Activated gamma-delta T cell treated with Interleukin-2 at 50 U/mL for 16 hours (primary cell): ENCODE results near the gene HCFC1R1.

ENCODE experiments used
- DNase-seq: peaks from one replicate; pipeline ENCODE4 v3.0.0-alpha.2; 2020

Gene HCFC1R1

DNA sequence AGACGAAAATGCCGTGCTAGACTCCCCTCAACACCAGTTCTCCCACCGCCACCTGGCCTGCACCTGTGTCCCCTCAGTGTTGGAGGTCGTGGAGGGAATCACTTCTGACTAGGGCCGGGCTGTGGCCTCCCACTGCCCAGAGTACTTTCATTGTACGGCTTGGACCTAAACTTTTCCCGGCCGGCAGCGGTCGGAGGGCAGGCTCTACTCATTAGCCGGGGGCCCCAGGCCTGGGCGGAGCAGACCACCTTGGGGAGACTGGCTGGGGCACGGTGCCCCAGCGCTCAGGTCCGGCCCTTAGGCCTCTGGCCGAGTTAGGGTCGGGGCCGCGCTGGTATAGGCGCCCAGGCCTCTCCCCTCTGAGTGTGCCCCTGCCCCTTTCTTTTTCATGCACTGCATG is 6.4 kb downstream of the HCFC1R1 start:
- no peak for DNase-seq

GRCh38 chr16:3015865-3016521 is 7.7 kb downstream of the HCFC1R1 start:
- no peak for DNase-seq

GRCh38 chr16:3014971-3015370 is 8.8 kb downstream of the HCFC1R1 start:
- DNase-seq, result no peak

DNA sequence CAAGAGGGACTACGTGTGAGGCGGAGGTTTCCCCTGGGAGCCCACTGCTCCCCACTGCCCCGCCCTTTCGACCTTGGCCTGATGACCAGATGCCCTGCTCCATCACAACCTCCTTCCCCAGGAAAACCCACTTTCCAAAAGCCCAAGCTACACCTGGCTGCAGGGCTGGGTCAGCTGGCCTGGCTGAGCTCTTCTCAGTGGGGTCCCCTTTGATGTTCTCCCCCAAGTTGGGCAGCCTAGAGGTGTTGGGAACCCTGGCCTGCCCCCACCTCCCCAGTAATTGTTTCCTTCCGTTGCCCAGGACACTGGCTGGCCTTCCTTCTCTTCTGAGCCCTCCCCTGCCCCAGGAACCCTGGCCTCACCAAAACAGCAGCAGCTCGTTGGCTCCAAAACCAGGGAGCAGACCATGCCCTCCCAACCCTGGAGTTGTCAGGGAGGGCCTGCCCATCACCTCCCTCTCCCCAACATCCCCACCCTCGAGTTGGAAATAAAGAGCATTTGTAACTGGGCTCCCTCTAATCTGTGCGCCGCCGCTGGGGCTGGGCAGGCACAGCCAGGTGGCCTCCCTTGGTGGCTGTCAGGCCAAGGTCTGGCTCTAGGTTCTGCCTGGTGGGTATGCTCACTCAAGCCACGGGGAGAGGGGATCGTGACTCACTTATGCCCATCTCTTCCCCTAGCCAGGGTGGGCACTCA is 9.6 kb downstream of the HCFC1R1 start:
- DNase-seq, result no peak

DNA sequence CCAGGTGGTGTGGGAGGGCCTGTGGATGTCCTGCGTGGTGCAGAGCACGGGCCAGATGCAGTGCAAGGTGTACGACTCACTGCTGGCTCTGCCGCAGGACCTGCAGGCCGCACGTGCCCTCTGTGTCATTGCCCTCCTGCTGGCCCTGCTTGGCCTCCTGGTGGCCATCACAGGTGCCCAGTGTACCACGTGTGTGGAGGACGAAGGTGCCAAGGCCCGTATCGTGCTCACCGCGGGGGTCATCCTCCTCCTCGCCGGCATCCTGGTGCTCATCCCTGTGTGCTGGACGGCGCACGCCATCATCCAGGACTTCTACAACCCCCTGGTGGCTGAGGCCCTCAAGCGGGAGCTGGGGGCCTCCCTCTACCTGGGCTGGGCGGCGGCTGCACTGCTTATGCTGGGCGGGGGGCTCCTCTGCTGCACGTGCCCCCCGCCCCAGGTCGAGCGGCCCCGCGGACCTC is 10.2 kb downstream of the HCFC1R1 start:
- no peak for DNase-seq

DNA sequence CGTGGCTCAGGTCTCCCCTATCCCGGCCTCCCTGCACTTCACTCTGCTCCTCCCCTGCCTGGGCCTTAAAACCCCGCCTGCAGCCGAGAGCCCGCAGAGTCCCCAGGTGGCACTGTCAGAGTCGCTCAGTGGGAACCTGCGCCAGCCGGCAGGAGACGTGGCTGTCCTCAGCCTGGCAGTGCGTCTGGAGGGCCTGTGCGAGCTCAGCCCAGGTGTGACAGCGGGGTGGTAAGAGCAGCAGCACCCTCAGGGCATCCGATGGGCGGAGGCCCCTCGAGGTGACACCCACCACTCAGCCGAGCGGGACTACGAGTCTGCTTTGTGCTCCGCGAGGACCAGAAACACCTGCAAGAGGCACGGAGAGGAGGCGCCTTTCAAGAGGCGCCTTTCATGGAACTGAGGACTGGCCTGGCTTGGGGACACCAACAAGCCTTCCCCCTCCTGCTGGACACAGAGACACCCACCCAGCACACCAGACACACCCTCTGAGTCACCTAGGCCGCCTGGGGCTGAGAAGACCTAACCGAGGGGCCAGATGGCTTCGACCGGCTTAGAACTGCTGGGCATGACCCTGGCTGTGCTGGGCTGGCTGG is 10.8 kb downstream of the HCFC1R1 start, which contains the start of gene CLDN9:
CLDN9 (plus strand) TSS at position 96 of the 593 bp plus-strand sequence; CDS start at position 536, 440 bp downstream.
- no peak for DNase-seq

DNA sequence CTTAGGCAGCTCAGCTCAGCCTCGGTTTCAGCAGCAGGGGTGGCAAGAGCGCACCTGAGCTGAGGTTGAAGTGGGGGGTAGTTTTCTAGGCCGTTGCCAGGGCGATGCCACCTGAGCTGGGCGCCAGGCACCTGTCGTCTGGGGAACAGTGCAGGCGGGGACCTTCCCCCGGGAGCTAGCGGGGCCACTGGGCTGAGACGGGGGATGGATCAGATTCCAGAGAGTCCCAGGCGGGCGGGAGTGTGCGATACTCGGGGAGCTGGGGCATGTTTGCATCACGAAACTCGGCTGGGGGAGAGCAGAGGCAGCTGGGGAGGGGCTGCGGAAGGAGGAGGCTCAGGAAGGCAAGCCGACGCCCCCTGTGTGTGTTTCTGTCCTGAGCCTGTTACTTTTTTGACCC is 11.5 kb downstream of the HCFC1R1 start:
- DNase-seq, result no peak

DNA sequence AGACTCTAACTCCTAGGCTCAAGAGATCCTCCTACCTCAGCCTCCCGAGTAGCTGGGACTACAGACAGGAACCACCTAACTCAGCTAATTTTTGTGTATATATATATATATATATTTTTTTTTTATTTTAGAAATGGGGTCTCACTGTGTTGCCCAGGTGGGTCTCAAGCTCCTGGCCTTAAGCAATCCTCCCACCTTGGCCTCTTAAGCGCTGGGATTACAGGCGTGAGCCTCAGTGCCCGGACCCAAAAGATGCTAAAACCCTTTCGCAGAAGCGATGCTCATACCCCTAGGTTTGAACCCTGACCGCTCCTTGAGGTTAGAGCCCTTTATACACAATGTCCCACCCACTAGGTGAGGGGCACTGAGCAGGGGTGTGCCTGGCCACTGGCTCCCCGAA is 13.2 kb downstream of the HCFC1R1 start:
- no peak for DNase-seq

- no peak for DNase-seq
These were observed 14.0 kb downstream of the HCFC1R1 start for GRCh38 chr16:3009568-3010390.

- DNase-seq, result no peak
These were observed 15.1 kb downstream of the HCFC1R1 start for GRCh38 chr16:3008690-3009037.

DNA sequence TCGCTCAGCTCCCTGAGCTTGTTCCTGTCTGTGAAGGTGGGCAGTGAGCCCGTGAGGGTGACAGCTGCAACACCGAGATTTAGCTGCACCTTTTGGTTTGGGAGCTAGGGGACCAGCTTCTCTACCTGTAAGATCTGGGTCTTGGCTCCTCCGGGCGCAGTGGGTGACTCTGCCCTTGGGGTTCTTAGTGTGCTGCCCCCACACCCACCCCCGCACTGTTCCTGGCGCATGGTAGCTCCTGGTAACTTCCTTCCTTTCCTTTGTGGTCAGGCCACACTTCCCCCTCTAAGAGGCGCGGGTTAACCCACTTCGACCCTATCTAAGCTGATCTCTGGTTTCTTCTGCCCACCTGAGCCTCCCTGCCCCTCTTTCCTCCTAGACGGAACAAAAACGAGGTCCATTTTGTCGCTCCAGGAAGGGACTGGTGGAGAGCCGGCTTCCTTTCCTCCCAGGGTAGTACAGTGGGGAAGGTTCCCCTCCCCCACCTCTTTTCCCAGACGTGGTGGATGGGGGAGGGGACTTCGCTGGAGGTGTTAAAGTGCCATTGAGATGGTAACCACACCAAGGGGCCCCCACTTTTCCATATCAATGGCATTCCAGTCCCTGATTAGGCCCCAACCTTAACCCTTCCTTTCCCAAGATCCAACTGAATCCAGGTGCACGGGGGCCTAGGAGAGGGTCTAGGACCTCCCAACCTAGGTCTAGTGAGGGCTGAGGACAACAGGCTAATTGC is 15.6 kb downstream of the HCFC1R1 start:
- no peak for DNase-seq

DNA sequence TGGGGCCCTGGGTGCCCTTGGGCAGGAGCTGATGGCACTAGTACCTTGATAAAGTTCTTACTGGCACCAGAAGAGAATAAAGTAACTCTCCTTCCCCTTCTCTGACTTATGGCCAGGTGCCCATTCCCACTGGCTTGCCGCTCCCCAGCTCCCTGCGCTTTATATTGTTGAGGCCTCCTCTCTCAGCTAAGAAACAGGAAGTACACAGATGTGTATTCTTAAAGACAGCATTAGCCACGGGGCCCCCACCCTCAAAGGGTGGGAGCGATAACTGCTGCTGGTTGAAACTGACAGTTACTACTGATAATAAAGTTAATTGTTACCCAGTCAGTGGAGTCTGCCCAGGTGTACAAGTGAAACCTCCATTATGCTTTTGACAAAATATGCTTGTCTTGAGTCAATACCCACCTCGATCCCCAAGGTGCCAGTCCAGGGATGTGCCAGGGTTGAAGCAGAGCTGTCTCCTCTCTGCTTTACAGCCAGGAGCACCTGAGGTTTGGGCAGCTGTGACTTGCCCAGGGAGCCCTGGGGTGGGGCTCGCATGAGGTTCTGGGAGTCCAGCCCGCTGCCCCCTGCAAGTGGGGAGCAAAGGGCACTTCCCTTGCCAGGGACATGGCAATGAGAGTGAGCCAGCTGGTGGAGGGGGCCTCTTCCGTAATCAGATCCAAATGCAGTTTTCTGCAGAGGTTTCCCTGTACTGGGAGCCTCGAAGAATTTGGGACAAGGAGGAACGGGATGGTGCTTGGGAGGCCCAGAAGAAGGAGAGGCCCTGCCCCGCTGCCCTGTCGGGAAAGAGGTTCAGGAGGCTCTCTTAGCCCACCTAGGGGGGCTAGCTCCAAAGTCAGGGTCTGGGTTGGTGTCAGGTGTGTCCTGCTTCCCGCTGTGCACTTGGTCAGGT is 16.4 kb downstream of the HCFC1R1 start:
- DNase-seq, result no peak

GRCh38 chr16:3004781-3005284 is 18.9 kb downstream of the HCFC1R1 start:
- no peak for DNase-seq

- no peak for DNase-seq
These were observed 19.4 kb downstream of the HCFC1R1 start for GRCh38 chr16:3004319-3004718.

GRCh38 chr16:3003582-3004270 is 20.0 kb downstream of the HCFC1R1 start:
- DNase-seq, result peak; percentile 96

DNA sequence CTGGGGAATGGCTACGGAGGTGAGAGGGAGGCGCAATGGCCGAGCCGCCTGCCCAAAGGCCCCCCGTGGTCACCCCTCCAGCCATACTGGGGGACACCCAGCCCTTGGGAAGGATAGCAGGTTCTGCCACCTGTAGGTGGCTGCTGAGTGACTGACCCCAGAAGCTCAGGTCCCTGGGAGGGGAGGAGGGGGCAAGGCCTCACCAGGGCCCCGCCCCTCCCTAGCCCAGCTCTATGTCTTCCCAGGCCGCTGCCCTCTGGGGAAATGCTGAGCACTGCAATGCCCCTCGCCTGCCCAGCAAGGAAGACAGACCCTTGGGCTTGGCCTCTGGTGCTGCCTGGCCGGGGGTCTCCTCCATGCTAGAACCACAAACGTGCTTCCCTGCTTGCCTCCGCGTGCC is 22.4 kb downstream of the HCFC1R1 start:
- no peak for DNase-seq

GRCh38 chr16:3000540-3000939 is 23.2 kb downstream of the HCFC1R1 start:
- no peak for DNase-seq

DNA sequence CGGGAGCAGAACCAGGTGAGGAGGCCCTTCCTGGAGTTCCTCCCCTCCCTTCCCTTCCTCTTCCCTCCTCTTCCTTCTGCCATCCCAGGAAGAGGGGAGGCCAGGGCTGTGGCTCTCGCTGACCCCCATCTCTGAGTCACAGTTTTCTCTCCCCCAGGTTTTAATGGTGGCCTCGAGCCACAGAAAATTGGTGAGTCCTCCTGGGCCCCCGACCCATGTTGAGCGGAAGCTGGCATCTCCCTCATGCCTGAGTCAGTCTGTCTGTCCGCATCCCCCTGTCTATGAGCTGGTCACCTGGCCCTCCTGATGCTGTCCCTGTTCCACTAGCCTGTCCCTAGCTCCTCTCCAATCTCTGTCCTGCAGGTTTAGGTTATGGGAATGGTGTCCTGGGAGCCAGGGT is 23.8 kb downstream of the HCFC1R1 start:
- no peak for DNase-seq

DNA sequence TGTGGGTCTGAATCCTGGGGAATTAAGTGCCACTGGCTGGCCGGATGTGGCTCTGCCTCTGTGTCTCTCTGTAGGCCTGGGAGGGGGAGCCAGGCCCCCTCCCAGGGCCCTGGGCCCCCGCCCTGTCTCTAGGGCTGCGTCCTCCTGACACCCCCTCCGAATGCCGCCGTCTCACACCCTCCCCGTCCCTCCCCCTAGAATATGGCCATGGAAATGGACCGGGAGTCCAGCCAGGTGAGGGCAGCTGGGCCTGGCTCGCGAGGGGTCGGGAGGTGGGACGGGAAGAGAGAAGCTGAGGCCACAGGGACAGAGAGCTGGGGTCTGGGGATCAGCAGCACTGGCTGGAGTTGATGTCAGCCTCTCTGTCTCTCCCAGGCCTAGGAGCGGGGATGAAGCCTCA is 27.4 kb downstream of the HCFC1R1 start:
- no peak for DNase-seq

GRCh38 chr16:2992383-2993081 is 31.2 kb downstream of the HCFC1R1 start:
- DNase-seq, result no peak
